ENCODE data around the gene C1orf141.
"Not testable (repeated sequence)": the region's sequence is repeated elsewhere in the genome, so short reads cannot be mapped to it uniquely, and the experiment has no call there.

Gene C1orf141

DNA sequence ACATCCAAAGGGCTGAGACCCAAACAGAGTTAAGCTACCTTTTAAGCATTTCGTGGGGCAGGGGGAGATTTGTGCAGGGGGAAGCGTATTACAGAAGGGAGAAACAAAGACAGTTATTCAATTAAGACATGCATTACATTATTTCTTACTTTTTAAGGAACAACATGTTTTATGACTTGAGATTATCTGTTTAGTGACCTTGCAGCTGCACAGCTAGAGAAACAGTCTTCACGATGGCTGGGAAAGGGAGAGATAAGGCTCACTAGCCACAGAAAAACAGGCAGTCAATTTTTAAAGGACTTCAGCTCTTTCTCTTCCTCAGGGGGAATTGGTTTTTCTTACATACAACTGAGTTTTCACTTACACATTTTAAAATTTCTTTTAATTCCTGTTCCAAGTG lies 7.1 kb upstream of the C1orf141 start:
- not testable (repeated sequence) for DNase-seq

DNA sequence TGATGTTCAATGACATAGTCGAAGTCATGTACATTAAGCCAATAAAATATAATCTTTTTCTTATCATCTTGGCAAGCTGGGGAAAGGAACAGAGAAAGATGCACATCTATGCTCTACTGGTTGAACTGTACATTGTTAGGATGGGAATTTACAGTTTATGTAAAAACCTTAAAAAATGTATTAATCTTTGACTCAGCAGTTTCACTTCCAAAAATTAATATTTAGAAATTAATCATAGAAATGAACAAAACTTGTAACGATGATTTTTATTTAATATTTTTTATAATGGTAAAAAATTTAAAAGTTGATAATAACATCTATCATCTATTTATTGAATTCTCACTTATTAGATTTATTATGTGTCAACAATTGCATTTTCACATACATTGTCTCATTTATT lies 5.7 kb upstream of the C1orf141 start:
- DNase-seq: no peak

- no peak for DNase-seq
These were observed 4.2 kb upstream of the C1orf141 start for GRCh38 chr1:67138813-67139499.

GRCh38 chr1:67137307-67137753 lies 2.6 kb upstream of the C1orf141 start:
- no peak for DNase-seq

DNA sequence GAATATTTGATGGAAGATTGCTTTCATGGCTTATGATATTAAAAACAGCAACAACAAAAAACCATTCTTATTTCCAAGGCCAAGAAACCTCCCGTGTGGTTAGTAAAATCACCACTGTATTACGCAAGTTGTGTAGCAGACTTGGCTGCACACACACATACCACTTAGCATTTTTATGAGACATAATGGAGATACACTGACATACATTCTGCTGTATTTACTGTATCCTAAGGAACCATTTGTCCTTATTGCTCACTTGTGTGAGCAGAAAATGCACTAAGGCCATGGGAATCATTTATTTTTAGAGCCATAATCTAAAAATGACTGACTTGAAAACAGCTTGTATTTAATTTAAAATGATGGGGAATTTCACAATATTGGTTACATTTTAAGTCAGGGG lies 584 bp upstream of the C1orf141 start:
- no peak for DNase-seq

GRCh38 chr1:67133177-67133576 lies 1.6 kb downstream of the C1orf141 start:
- DNase-seq: no peak

DNA sequence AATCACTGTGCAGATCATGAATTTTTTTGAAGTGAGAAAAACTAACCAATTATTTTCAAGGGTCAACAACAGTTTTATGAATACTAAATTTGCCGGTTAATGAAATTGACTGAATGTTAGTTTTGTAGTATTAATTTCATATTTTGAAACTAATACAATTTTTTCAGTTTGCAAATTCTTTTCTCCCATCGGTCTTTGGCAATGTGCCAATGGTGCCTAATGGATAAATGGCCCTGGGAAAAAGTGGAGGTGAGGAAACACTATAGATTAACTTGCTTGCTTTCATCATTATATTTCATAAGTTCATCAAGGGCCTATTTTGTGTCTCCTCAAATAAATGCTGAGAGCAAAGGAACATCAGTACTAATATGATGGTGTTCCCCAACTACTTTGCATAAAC lies 4.1 kb downstream of the C1orf141 start:
- DNase-seq: no peak

DNA sequence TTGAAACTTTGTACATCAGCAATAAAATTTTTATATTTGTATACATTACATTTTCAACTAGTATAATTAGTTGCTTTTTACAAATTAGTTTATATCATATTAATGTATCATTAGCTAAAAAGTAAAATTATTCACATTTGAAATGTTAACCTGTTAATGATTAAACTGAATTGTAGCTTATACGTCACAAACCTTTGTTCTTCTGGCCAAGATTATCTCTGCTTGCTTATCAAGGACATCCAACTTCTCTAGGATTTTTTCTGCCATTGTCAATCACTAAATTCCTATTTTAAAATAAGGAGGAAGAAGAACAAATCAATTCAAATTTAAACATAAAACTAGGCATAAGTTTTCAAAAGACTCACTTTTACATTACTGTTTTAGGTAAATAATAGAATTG lies 7.8 kb downstream of the C1orf141 start:
- no peak for DNase-seq

DNA sequence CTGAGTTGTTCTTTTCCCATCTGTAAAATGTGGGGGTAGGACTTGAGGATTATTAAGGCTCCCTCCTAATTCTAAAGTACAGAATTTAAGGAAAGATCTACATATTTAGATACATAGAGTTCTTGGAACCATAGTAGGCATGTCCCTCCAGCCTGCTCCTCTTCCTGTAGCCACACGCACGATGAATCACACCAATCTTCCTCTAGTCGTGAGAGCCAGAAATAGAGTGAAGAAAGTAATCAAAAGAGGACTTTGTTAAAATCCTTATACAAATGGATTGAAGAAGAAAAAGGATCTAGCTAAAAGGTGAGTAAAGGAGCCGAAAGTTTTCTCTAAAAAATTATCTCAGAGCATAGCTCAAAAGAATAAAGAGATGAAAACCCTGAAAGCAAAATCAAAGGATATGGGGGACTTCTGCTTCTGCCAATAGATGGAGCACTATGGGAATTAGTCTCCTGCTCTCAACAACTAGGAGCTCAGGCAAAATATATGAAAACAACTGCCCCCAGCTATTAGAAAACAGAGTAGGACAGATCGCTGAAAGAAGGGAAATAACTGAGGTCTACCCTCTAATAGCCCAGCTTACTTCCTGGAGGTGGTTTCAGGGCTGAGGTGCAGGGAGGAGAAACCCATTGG lies 8.5 kb downstream of the C1orf141 start:
- no peak for DNase-seq

- no peak for DNase-seq
These were observed 10.3 kb downstream of the C1orf141 start for GRCh38 chr1:67124455-67124854.

DNA sequence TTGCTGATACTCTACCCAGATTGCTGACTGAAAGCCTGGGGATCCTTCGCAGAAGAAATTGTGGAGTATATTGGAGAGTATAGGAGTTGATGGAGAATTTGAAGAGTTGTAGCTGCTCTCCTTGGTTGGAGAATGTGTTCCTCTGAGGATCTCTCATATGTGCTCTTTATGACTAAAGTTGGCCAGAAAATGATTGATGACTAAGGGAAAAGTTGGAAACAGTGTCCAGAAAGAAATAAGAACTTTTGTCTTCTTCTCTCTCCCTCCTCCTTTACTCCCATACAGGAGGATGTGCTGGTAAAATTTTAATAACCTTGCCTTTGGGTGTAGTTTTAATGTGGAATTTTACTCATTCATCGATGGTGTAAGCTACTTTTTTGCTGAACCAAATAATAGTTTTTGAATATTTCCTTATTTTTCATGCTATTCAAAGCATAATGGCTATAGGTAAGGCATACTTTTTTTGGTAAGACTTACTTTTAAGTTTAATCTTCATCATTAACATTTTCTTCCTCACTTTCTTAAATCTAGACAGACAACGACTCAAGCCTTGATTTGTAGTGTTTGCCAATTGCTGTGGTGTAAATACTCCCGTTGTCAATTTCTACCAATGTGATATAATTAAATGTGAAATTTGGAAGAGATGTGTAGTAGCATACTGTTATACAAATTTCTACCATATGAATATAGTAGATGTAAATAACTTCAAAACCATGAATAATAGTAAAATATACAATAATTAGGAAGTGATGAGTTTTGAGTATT lies 13.7 kb downstream of the C1orf141 start:
- no peak for DNase-seq

- no peak for DNase-seq
These were observed 16.1 kb downstream of the C1orf141 start for GRCh38 chr1:67118646-67119045.

DNA sequence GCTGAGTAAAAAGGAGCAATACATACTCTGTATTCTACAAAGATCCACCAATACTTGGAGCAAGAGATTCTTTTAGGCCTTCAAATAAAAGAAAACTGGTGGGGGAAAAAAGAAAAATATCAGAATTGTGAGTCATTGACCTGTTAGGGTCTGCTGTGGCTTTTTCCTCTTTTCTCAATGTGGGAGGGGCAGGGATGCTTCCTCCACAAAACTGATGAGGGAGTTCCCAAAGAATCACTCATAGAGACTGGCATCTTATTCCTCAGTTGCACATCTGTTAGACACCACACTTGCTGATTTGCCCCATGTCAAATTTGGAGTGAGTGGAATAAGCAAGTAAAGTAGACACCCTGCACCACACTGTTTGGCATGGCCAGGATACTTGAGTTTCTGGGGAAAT lies 16.6 kb downstream of the C1orf141 start:
- no peak for DNase-seq

DNA sequence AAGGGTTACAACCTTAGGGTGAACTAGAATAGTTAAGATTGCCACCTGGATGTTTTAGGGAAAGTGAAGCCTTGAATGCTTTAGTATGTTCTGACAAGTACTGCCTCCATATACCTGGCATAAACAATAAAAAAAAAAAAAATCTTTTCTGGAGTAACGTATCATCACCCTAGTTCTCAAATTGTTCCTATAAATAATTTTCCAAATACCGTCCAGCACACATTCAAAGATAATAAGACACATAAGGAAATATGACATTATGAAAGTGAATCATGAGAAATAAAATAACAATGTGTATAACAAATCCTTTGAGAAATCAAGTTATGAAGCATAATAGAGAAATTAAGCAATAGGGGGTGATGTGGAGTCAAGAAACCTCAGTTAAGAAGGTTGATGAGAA lies 20.6 kb downstream of the C1orf141 start:
- DNase-seq: no peak

DNA sequence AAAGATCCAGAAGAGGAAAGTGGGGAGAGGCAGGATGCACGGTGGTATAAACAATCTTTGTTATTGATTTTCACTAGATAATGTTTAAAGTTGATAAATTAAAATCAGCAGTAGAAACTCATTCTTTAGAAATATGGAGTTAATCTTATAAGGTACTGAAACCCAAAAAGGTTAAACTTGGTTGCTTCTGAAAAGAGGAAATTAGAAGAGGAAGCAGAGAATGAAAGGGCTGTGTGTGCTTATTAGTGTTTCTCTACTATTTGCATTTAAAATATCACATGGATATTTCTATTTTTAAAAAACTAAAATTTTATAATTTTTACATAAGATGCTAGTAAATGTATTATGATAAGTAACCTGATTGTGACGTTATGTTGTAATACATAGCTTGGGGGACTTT lies 24.4 kb downstream of the C1orf141 start:
- DNase-seq: no peak

DNA sequence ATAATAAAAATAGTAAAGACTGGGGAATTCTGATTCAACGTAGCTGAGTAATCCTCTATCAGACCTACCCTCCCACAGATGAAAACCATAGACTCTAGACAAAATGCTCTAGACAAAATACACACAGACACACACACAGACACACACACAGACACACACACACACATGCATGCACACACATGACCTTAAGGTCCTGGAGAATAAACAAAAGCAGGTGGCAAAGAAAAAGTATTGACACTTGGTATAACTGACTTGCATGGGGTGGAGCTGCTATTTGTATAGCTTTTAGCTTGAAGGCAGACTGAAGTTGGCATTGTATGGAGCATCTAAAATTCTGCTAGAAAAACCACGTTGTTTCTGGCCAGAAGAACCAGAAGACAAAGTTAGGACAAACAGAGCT lies 29.3 kb downstream of the C1orf141 start:
- no peak for DNase-seq

- no peak for DNase-seq
These were observed 31.2 kb downstream of the C1orf141 start for GRCh38 chr1:67103548-67103947.

DNA sequence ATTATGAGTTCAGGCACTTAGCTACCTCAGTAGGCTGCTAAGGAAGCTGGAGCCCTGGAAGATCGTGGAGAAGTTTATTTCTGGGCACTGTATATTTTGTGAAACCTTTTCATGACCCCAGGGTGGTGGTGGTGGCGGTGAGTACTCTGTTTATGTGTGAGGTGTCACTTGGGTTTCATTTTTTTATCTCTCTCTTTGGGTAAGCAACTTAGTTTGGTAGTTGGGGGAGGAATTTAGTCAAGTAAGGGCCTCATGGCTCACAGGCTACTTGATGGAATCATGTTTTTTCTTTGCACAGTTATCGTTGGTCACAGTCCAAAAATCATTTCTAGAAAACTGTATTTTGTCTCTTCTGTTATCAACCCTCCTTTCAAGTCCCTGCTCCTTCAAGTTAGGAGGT lies 33.9 kb downstream of the C1orf141 start:
- no peak for DNase-seq

DNA sequence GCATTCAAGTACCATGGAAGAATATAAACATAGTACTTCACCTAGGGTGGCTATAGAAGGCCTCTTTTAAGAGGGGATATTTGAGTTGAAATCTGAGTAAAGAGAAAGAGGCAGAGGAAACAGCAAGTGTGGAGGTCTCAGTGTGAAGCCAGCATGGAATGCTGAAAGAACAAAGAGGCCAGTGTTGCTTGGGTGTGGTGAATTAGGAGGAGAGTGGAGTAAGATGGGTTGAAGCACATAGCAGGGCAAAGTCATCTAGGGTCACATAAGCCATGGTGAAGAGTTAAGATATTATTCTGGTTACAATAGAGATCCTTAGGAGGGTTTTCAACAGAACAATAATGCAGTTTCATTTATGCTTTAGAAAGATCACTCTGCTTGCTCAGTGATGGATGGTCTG lies 37.5 kb downstream of the C1orf141 start:
- no peak for DNase-seq

DNA sequence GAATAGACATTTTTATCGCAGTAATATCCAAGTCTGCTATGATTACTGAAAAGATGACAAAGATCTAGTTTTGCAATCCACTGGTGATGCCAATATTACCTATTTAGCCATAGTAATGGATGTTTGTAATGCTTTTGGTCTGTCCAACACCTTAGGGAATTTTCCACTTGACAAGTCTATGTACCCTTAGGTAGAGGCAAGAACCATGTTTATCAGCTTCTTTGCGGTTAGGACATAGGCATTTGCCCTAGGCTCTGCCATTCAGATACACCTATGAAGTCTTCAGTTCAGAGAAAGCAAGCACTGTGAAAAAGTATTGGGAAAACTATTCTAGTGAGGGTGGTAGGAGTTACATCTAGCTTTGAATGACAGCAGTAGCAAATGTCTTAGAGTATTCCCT lies 40.6 kb downstream of the C1orf141 start:
- no peak for DNase-seq

DNA sequence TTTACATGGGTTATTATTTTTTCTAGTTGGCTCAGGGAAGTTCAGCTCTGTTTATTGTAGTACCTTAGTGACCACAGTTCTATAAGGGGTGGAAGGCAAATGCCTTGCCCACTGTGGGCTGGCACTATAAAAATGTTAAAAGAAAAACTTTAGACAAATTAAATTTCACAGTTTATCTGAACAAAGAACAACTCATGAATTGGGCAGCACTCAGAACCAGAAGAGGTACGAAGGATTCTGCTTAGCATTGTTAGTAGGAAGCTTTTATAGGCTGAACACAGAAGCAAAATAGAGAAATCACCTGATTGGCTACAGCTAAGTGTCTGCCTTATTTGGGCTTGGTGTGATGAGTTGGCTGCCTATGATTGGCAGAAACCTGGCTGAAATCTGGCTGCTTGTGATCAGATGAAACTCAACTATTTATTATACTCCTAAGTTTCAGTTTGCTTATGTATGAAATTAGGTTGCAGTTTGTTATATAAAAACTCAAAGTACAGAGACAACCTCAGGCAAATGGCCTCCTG lies 45.0 kb downstream of the C1orf141 start:
- no peak for DNase-seq

DNA sequence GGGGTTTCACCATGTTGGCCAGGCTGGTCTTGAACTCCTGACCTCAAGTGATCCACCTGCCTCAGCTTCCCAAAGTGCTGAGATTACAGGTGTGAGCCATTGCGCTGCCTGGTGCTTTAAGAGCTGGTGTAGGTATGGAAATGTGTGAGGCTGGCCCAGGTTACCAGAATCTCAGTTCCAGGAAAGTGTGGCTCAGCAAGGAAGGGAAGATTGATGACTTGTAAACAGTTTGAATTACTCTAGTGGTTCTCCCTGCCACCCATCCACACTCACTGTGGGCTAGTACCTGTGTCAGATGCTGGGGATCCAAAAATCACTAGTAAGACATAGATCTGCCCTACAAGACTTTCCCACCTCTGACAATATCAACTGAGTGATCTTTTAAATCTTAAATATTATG lies 46.3 kb downstream of the C1orf141 start:
- DNase-seq: no peak

DNA sequence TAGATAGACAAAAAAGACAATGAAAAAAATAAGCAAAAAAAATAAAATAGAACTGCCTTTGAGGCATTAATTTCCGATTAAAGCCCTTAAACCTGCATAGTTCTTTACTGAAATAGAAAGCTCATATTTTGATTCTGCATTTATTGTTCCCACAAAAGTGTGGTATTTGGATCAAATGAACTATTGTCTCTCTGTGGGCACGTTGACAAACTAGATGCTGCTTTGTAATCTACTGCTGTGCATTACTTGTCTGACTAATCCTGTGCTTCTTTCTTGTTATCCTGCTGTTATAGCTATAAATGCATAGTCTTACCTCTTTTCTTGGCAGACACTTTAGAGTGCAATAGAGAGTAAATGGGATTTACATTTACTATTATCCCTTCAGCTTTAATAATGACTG lies 49.4 kb downstream of the C1orf141 start:
- no peak for DNase-seq

DNA sequence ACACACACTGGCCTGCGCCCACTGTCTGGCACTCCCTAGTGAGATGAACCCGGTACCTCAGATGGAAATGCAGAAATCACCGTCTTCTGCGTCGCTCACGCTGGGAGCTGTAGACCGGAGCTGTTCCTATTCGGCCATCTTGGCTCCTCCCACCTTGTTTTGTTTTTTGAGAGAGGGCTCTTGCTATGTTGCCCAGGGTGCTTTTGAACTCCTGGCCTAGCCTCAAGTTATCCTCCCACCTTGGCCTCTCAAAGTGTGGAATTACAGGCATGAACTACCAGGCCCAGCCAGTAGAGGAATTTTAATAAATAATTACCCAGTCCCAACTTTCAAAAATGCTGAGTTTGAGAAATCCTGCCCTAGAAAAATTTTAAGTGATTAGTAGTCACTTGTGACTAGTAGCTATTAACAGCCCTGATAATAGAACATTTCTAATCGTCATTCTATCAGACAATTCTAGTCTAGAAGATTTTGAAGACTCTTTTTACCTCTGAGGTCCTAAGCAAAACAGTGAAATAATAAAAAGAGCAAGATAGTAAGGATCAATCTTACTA lies 49.9 kb downstream of the C1orf141 start:
- no peak for DNase-seq

All from NCI-H1436 (cell line).